Muscle layer of duodenum (tissue), 2 donors: Measurements from ENCODE around the gene ETV6.

Experiments
- H3K27ac ChIP-seq: one replicate; pipeline ENCODE4 v1.7.0; 2013; ENCODE audit warnings: mild to moderate bottlenecking, low read length
- H3K27me3 ChIP-seq: one replicate; pipeline ENCODE4 v1.7.0; 2013; ENCODE audit warnings: low read depth, mild to moderate bottlenecking, control low read depth, low read length
- H3K36me3 ChIP-seq, 2 donors: one replicate each; pipeline ENCODE4 v1.7.0; 2013; ENCODE audit warnings: low read length in 2 of 2, control low read depth in 1 of 2, mild to moderate bottlenecking in 1 of 2; ENCODE audit not compliant: insufficient read depth in 2 of 2, control insufficient read depth in 1 of 2
- H3K4me1 ChIP-seq, 2 donors: one replicate each; pipeline ENCODE4 v1.7.0; 2013; ENCODE audit warnings: low read length in 2 of 2, mild to moderate bottlenecking in 2 of 2, control low read depth in 1 of 2, moderate library complexity in 1 of 2; ENCODE audit not compliant: insufficient read depth in 2 of 2, control insufficient read depth in 1 of 2
- H3K4me3 ChIP-seq, 2 donors: one replicate each; pipeline ENCODE4 v1.7.0; 2013; ENCODE audit warnings: low read length in 2 of 2, low read depth in 1 of 2, mild to moderate bottlenecking in 1 of 2
- H3K9me3 ChIP-seq, 2 donors: one replicate each; pipeline ENCODE4 v1.7.0; 2013; ENCODE audit warnings: low read length in 2 of 2, control low read depth in 1 of 2, mild to moderate bottlenecking in 1 of 2; ENCODE audit not compliant: control insufficient read depth in 1 of 2
- donor health status: healthy.

ETV6 gene

GRCh38 chr12:11798856-11799501, 149.5 kb downstream of the ETV6 start:
- peaks cover 14 to 40% of the 10 kb centered on the region in 2 donors for H3K4me1 ChIP-seq
- no peak overlapping the region for H3K27ac ChIP-seq
- H3K9me3 ChIP-seq = no peaks in the 10 kb centered on the region
- H3K4me3 ChIP-seq = no peak overlapping the region
- peaks cover 0 to 4% of the 10 kb centered on the region in 2 donors for H3K36me3 ChIP-seq
- H3K27me3 ChIP-seq = no peaks in the 10 kb centered on the region

- peaks cover 9 to 38% of the 10 kb centered on the region in 2 donors for H3K4me1 ChIP-seq
Observed at GRCh38 chr12:11799502-11799873, 150.0 kb downstream of the ETV6 start.

GRCh38 chr12:11801643-11802042, 152.2 kb downstream of the ETV6 start:
- Histone ChIP-seq H3K4me1 (peaks cover 0 to 20% of the 10 kb centered on the region in 2 donors), H3K27me3 (no peaks in the 10 kb centered on the region), H3K9me3 (no peaks in the 10 kb centered on the region), H3K27ac (no peak overlapping the region), H3K36me3 (peaks cover 0 to 4% of the 10 kb centered on the region in 2 donors), H3K4me3 (no peak overlapping the region)

More at GRCh38 chr12:11799502-11799873, 150.0 kb downstream of the ETV6 start:
- Histone ChIP-seq H3K36me3 (peaks cover 0 to 4% of the 10 kb centered on the region in 2 donors), H3K9me3 (no peaks in the 10 kb centered on the region), H3K27ac (no peak overlapping the region), H3K27me3 (no peaks in the 10 kb centered on the region), H3K4me3 (no peak overlapping the region)

DNA sequence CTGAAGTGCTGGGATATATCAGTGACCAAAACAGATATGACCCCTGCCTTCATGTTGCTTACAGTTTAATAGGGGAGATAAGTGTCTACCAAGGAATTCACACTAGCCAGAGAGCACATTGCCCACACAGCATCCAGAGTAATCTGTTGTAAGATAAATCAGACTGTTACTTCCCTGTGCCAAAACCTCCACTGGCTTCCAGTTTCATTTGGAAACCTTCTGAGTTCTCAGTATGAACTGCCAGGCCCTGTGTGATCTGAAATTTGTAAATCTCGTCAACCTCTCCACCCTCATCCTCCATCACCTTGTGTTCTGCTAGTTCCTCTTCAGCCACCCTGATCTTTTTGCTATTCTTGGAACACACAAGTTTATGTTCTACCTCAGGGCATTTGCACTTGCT, 154.7 kb downstream of the ETV6 start:
- Histone ChIP-seq H3K27ac (no peak overlapping the region), H3K4me3 (no peak overlapping the region), H3K36me3 (peaks cover 0 to 3% of the 10 kb centered on the region in 2 donors), H3K9me3 (no peaks in the 10 kb centered on the region), H3K27me3 (no peaks in the 10 kb centered on the region), H3K4me1 (peaks cover 0 to 2% of the 10 kb centered on the region in 2 donors)

- Histone ChIP-seq H3K27ac (no peak overlapping the region), H3K9me3 (no peaks in the 10 kb centered on the region), H3K36me3 (no peaks in the 10 kb centered on the region), H3K27me3 (no peaks in the 10 kb centered on the region), H3K4me3 (no peak overlapping the region), H3K4me1 (peaks cover 0 to 1% of the 10 kb centered on the region in 2 donors)
Observed at GRCh38 chr12:11805043-11805442, 155.6 kb downstream of the ETV6 start.

- H3K4me3 ChIP-seq = no peak overlapping the region
- H3K27ac ChIP-seq = no peak overlapping the region
- H3K9me3 ChIP-seq = no peaks in the 10 kb centered on the region
- no peaks in the 10 kb centered on the region for H3K36me3 ChIP-seq
- no peaks in the 10 kb centered on the region for H3K27me3 ChIP-seq
- peaks cover 1 to 4% of the 10 kb centered on the region in 2 donors for H3K4me1 ChIP-seq
Observed at GRCh38 chr12:11805680-11806079, 156.2 kb downstream of the ETV6 start.

GRCh38 chr12:11807458-11807857, 158.0 kb downstream of the ETV6 start:
- H3K4me1 ChIP-seq = peaks cover 19% of the 10 kb centered on the region in 2 donors
- H3K9me3 ChIP-seq = no peaks in the 10 kb centered on the region
- no peak overlapping the region for H3K4me3 ChIP-seq
- H3K27ac ChIP-seq = no peak overlapping the region
- H3K36me3 ChIP-seq = no peaks in the 10 kb centered on the region
- H3K27me3 ChIP-seq = no peaks in the 10 kb centered on the region

GRCh38 chr12:11808931-11809330, 159.5 kb downstream of the ETV6 start:
- H3K27ac ChIP-seq = no peak overlapping the region
- H3K36me3 ChIP-seq = no peaks in the 10 kb centered on the region
- H3K4me1 ChIP-seq = peaks cover 19 to 33% of the 10 kb centered on the region in 2 donors
- no peak overlapping the region for H3K4me3 ChIP-seq
- H3K9me3 ChIP-seq = no peaks in the 10 kb centered on the region
- H3K27me3 ChIP-seq = no peaks in the 10 kb centered on the region

DNA sequence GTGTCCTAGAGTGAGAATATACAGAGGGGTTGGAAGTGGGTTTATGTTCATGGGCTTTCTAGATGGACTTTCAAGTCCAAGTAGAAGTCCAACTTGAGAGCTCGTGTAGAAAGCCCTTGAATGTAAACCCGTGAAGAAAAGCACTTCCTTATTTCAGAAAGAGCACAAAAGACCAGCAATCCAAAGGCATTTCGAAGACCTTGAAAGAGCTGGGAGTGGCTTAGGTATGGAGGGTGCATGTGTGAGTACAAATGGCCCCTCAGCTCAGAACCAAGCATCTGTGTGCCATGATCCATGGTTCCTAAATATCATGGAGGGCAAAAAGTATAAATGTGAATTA, 160.7 kb downstream of the ETV6 start:
- Histone ChIP-seq H3K27me3 (no peaks in the 10 kb centered on the region), H3K27ac (peak overlapping the region; percentile 18), H3K9me3 (no peaks in the 10 kb centered on the region), H3K36me3 (no peaks in the 10 kb centered on the region), H3K4me1 (peaks cover 26 to 41% of the 10 kb centered on the region in 2 donors), H3K4me3 (no peak overlapping the region)

DNA sequence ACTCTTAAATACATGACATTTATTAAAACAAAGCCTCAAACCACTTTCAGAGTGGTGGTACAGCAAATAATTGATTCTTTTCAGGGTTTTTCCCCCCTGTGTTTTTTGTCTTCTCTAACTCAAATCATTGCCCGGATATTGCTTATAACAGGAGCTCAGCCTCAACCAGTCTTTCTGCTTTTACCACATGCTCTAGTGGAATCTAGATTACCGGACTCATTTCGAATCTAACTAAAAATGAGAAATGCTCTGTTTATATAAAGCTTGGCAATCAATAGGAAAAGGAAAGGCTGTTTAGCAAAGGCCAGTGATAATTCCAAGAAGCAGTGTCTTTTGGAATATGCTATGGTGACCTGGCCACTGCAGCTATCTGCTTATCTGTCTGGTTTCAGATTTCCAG, 161.5 kb downstream of the ETV6 start:
- no peak overlapping the region for H3K4me3 ChIP-seq
- peak overlapping the region; percentile 18 for H3K27ac ChIP-seq
- H3K27me3 ChIP-seq = no peaks in the 10 kb centered on the region
- H3K9me3 ChIP-seq = no peaks in the 10 kb centered on the region
- H3K4me1 ChIP-seq = peaks cover 26 to 41% of the 10 kb centered on the region in 2 donors
- H3K36me3 ChIP-seq = no peaks in the 10 kb centered on the region

DNA sequence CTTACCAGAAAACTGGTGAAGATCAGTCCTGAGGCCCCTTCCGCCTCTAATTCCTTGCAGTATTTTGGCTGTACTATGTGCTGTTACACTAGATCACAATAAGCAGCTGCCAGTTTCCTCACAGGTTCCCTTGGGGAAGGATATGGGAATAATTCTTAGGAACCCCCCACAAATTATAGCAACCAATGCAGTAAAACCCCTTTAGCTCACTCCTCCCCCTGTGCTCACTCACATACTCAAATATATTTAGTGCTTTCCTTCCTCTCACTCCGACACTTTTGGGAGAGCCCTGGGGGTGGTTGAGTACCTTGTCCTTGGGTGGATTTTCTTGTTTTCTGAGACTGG, 162.7 kb downstream of the ETV6 start:
- Histone ChIP-seq H3K4me1 (peaks cover 26 to 44% of the 10 kb centered on the region in 2 donors), H3K9me3 (no peaks in the 10 kb centered on the region), H3K4me3 (peak overlapping the region in 1 of 2 donors; percentile 30), H3K27ac (peak overlapping the region; percentile 82), H3K36me3 (no peaks in the 10 kb centered on the region), H3K27me3 (no peaks in the 10 kb centered on the region)
